HEK293 (cell line): ENCODE results near the gene OR52I2.

Experiments used
- CTCF ChIA-PET: fragments of 350-600 bp; formaldehyde crosslinking; extraction: SDS; loops from one replicate; lab custom pipeline; 2021; ENCODE audit warnings: antibody characterized with exemption; lab: Yijun Ruan, JAX
- POLR2A ChIA-PET: fragments of 300-600 bp; formaldehyde crosslinking; extraction: SDS; loops from one replicate; lab custom pipeline; 2020; ENCODE audit warnings: antibody characterized with exemption, inconsistent platforms; lab: Yijun Ruan, JAX
- H3K27ac ChIP-seq: fragments of 200-500 bp; sonication (Bioruptor generic); 2 replicates; pipeline ENCODE4 v1.5.1; 2014; ENCODE audit warnings: low read depth, low read length, control low read depth, inconsistent platforms; ENCODE audit errors: extremely low read depth
- H3K36me3 ChIP-seq, 2 experiments: fragments of 200-500 bp in 1 of 2; sonication (Bioruptor generic) in 1 of 2; 1 replicate in 1 of 2; 2 replicates in 1 of 2; pipeline ENCODE4 v1.5.1; 2014 to 2017; ENCODE audit warnings: inconsistent platforms in 2 of 2, low read length in 2 of 2; ENCODE audit not compliant: control insufficient read depth in 2 of 2, insufficient read depth in 1 of 2
- H3K4me1 ChIP-seq: fragments of 200-500 bp; sonication (Bioruptor generic); 2 replicates; pipeline ENCODE4 v1.5.1; 2014; ENCODE audit warnings: mild to moderate bottlenecking, low read length, inconsistent platforms; ENCODE audit not compliant: control insufficient read depth, insufficient read depth
- H3K4me3 ChIP-seq: 2 replicates; pipeline ENCODE4 v1.5.1; 2011; ENCODE audit warnings: low read depth, mild to moderate bottlenecking, control low read depth, low read length, moderate library complexity
- H3K9me3 ChIP-seq: fragments of 200-500 bp; sonication (Bioruptor generic); 2 replicates; pipeline ENCODE4 v1.5.1; 2014; ENCODE audit warnings: low read depth, low read length, inconsistent platforms; ENCODE audit not compliant: control insufficient read depth, insufficient read depth
- GLI2 ChIP-seq: fragments of 450-650 bp; formaldehyde crosslinking; IDR thresholded peaks from 2 replicates; pipeline ENCODE4; 2017; ENCODE audit warnings: missing biosample characterization, missing genetic modification characterization, low read depth, borderline replicate concordance
- HOXC10 ChIP-seq: sonication (generic); formaldehyde crosslinking; IDR thresholded peaks from 2 replicates; pipeline ENCODE4 v1.8.1; 2023; ENCODE audit warnings: mild to moderate bottlenecking, missing genetic modification reagents
- HOXD13 ChIP-seq: sonication (generic); formaldehyde crosslinking; IDR thresholded peaks from 2 replicates; pipeline ENCODE4 v1.8.0; 2022; ENCODE audit warnings: missing genetic modification reagents, borderline replicate concordance
- KLF1 ChIP-seq: fragments of 450-650 bp; formaldehyde crosslinking; IDR thresholded peaks from 2 replicates; pipeline ENCODE4 v1.5.1; 2016; ENCODE audit warnings: missing biosample characterization, missing genetic modification characterization
- KLF10 ChIP-seq: fragments of 450-650 bp; IDR thresholded peaks from 2 replicates; pipeline ENCODE4 v1.5.1; 2018; ENCODE audit warnings: missing biosample characterization, mild to moderate bottlenecking, missing genetic modification characterization
- KLF16 ChIP-seq: fragments of 450-650 bp; formaldehyde crosslinking; IDR thresholded peaks from 2 replicates; pipeline ENCODE4 v1.5.1; 2017; ENCODE audit warnings: missing biosample characterization, missing genetic modification characterization
- ZBTB17 ChIP-seq: fragments of 450-650 bp; formaldehyde crosslinking; IDR thresholded peaks from 2 replicates; pipeline ENCODE4 v1.5.1; 2016; ENCODE audit warnings: missing biosample characterization, missing genetic modification characterization
- ZFP37 ChIP-seq: fragments of 450-650 bp; formaldehyde crosslinking; IDR thresholded peaks from 2 replicates; pipeline ENCODE4 v1.5.1; 2016; ENCODE audit warnings: missing biosample characterization, missing genetic modification characterization
- ZNF114 ChIP-seq: fragments of 450-650 bp; formaldehyde crosslinking; IDR thresholded peaks from 2 replicates; pipeline ENCODE4 v1.5.0; 2017; ENCODE audit warnings: missing biosample characterization, missing genetic modification characterization
- ZNF350 ChIP-seq: fragments of 450-650 bp; formaldehyde crosslinking; IDR thresholded peaks from 2 replicates; pipeline ENCODE4 v1.5.0; 2017; ENCODE audit warnings: missing biosample characterization, mild to moderate bottlenecking, missing genetic modification characterization
- ZNF548 ChIP-seq: fragments of 450-650 bp; formaldehyde crosslinking; IDR thresholded peaks from 2 replicates; pipeline ENCODE4 v1.5.1; 2016; ENCODE audit warnings: missing biosample characterization, missing genetic modification characterization
- ZNF549 ChIP-seq: fragments of 450-650 bp; IDR thresholded peaks from 2 replicates; pipeline ENCODE4 v1.5.1; 2018; ENCODE audit warnings: missing biosample characterization, missing genetic modification characterization, mild to moderate bottlenecking, inconsistent platforms, moderate library complexity
- ZNF701 ChIP-seq: fragments of 450-650 bp; formaldehyde crosslinking; IDR thresholded peaks from 2 replicates; pipeline ENCODE4 v1.5.1; 2016; ENCODE audit warnings: missing biosample characterization, missing genetic modification characterization
- ZNF792 ChIP-seq: fragments of 450-650 bp; formaldehyde crosslinking; IDR thresholded peaks from 2 replicates; pipeline ENCODE4 v1.5.1; 2016; ENCODE audit warnings: missing biosample characterization, missing genetic modification characterization
- ZSCAN30 ChIP-seq: fragments of 450-650 bp; IDR thresholded peaks from 2 replicates; pipeline ENCODE4 v1.5.1; 2018; ENCODE audit warnings: missing biosample characterization, mild to moderate bottlenecking, missing genetic modification characterization, moderate library complexity
- TF ChIP-seq, protein P1 (sequence below): fragments of 450-650 bp; formaldehyde crosslinking; IDR thresholded peaks from 2 replicates; pipeline ENCODE4 v1.5.1; 2016; ENCODE audit warnings: missing biosample characterization, missing genetic modification characterization
- TF ChIP-seq, protein P2 (sequence below): fragments of 450-650 bp; formaldehyde crosslinking; IDR thresholded peaks from 2 replicates; pipeline ENCODE4 v1.5.1; 2016; ENCODE audit warnings: missing biosample characterization, missing genetic modification characterization, low read depth
- TF ChIP-seq, protein P3 (sequence below): fragments of 450-650 bp; formaldehyde crosslinking; IDR thresholded peaks from 2 replicates; pipeline ENCODE4 v1.5.1; 2016; ENCODE audit warnings: missing biosample characterization, missing genetic modification characterization
- TF ChIP-seq, protein P4 (sequence below): fragments of 450-650 bp; formaldehyde crosslinking; IDR thresholded peaks from 2 replicates; pipeline ENCODE4 v1.5.1; 2017; ENCODE audit warnings: missing biosample characterization, missing genetic modification characterization
- TF ChIP-seq, protein P5 (sequence below): fragments of 450-650 bp; formaldehyde crosslinking; IDR thresholded peaks from 2 replicates; pipeline ENCODE4 v1.5.1; 2016; ENCODE audit warnings: missing biosample characterization, missing genetic modification characterization
- TF ChIP-seq, protein P6 (sequence below): fragments of 450-650 bp; formaldehyde crosslinking; IDR thresholded peaks from 2 replicates; pipeline ENCODE4 v1.5.1; 2017; ENCODE audit warnings: missing biosample characterization, mild to moderate bottlenecking, missing genetic modification characterization, moderate library complexity

The OR52I2 gene

DNA sequence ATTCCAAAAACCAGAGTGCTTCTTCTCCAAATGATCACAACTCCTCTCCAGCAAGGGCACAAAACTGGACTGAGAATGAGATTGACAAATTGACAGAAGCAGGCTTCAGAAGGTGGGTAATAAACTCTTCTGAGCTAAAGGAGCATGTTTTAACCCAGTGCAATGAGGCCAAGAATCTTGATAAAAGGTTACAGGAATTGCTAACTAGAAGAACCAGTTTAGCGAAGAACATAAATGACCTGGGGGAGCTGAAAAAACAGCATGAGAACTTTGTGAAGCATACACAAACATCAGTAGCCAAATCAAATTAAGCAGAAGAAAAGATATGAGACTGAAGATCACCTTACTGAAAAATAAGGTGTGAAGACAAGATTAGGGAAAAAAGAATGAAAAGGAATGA, 21.1 kb upstream of the OR52I2 start:
- H3K9me3 ChIP-seq, result no peaks in the 10 kb centered on the region
- H3K27ac ChIP-seq, result no peak overlapping the region
- H3K36me3 ChIP-seq, result no peaks in the 10 kb centered on the region
- TF ChIP-seq ZNF701 (tag by site-specific recombination) (no peak), ZNF114 (tag by site-specific recombination) (no peak)
- TF ChIP-seq, protein P1, sequence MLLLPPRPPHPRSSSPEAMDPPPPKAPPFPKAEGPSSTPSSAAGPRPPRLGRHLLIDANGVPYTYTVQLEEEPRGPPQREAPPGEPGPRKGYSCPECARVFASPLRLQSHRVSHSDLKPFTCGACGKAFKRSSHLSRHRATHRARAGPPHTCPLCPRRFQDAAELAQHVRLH (tag by site-specific recombination), result no peak
- TF ChIP-seq, protein P2, sequence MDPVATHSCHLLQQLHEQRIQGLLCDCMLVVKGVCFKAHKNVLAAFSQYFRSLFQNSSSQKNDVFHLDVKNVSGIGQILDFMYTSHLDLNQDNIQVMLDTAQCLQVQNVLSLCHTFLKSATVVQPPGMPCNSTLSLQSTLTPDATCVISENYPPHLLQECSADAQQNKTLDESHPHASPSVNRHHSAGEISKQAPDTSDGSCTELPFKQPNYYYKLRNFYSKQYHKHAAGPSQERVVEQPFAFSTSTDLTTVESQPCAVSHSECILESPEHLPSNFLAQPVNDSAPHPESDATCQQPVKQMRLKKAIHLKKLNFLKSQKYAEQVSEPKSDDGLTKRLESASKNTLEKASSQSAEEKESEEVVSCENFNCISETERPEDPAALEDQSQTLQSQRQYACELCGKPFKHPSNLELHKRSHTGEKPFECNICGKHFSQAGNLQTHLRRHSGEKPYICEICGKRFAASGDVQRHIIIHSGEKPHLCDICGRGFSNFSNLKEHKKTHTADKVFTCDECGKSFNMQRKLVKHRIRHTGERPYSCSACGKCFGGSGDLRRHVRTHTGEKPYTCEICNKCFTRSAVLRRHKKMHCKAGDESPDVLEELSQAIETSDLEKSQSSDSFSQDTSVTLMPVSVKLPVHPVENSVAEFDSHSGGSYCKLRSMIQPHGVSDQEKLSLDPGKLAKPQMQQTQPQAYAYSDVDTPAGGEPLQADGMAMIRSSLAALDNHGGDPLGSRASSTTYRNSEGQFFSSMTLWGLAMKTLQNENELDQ, result no peak
- TF ChIP-seq, all 188 proteins: peak for 0
- CTCF ChIA-PET, result interaction anchor here (1.6 kb wide), 1 partner anchor 9 kb away, joined by 5 read pairs; no protein-coding TSS in a partner anchor
- H3K4me3 ChIP-seq, result no peak overlapping the region
- POLR2A ChIA-PET, result no interaction called here
- no peaks in the 10 kb centered on the region for H3K4me1 ChIP-seq

DNA sequence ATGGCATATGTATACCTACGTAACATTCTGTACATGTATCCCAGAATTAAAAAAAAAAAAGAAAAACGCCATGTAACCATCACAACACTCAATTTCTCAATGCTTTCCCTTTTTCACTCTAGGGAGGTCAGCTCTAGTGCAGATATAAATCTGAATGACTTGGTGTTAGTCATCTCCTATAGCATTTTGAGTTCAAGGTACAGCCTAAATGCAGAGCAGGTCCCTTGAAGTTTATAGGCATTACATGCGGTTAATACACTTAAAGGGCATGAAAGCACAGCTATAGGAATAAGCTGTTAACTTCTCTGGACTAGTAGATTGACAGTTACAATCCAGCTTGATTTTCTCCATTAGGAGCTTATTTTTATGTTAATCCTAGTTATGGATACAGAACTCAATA, 16.2 kb upstream of the OR52I2 start:
- CTCF ChIA-PET, result interaction anchor here (0.7 to 2.8 kb wide), 2 partner anchors 378 to 1630 kb away, joined by 5 to 16 read pairs; no protein-coding TSS in a partner anchor
- TF ChIP-seq ZNF549 (tag by site-specific recombination), result no peak
- TF ChIP-seq, all 188 proteins: peak for 0
- Histone ChIP-seq H3K36me3 (no peaks in the 10 kb centered on the region), H3K4me1 (no peaks in the 10 kb centered on the region), H3K9me3 (no peaks in the 10 kb centered on the region), H3K4me3 (no peak overlapping the region), H3K27ac (no peak overlapping the region)
- POLR2A ChIA-PET, result no interaction called here

DNA sequence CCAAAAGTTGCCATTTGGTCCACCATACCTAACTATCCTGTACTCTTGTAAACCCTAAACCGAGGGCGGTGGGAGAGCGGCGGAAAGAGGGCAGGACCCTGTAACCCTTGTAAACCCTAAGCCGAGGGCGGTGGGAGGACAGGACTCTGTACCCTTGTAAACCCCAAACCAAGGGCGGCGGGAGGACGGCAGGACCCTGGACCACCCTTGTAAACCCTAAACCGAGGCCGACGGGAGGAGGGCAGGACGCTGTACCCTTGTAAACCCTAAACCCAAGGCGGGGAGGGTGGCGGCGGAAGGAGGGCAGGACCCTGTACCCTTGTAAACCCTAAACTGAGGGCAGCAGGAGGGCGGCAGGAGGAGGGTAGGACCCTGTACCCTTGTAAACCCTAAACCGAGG, 12.5 kb upstream of the OR52I2 start:
- no peak overlapping the region for H3K4me3 ChIP-seq
- CTCF ChIA-PET, result interaction anchor here (0.7 to 0.9 kb wide), 2 partner anchors 76 to 1784 kb away, joined by 3 read pairs; no protein-coding TSS in a partner anchor
- TF ChIP-seq ZSCAN30 (tag by site-specific recombination) (no peak), KLF1 (no peak), ZFP37 (no peak), GLI2 (no peak), ZNF350 (tag by site-specific recombination) (no peak), KLF10 (tag by site-specific recombination) (no peak), HOXD13 (CRISPR knock-in tag) (no peak), ZNF548 (tag by site-specific recombination) (no peak), HOXC10 (CRISPR knock-in tag) (no peak), ZNF792 (no peak), ZBTB17 (tag by site-specific recombination) (no peak), KLF16 (no peak)
- TF ChIP-seq, protein P3, sequence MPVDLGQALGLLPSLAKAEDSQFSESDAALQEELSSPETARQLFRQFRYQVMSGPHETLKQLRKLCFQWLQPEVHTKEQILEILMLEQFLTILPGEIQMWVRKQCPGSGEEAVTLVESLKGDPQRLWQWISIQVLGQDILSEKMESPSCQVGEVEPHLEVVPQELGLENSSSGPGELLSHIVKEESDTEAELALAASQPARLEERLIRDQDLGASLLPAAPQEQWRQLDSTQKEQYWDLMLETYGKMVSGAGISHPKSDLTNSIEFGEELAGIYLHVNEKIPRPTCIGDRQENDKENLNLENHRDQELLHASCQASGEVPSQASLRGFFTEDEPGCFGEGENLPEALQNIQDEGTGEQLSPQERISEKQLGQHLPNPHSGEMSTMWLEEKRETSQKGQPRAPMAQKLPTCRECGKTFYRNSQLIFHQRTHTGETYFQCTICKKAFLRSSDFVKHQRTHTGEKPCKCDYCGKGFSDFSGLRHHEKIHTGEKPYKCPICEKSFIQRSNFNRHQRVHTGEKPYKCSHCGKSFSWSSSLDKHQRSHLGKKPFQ, result no peak
- TF ChIP-seq, protein P4, sequence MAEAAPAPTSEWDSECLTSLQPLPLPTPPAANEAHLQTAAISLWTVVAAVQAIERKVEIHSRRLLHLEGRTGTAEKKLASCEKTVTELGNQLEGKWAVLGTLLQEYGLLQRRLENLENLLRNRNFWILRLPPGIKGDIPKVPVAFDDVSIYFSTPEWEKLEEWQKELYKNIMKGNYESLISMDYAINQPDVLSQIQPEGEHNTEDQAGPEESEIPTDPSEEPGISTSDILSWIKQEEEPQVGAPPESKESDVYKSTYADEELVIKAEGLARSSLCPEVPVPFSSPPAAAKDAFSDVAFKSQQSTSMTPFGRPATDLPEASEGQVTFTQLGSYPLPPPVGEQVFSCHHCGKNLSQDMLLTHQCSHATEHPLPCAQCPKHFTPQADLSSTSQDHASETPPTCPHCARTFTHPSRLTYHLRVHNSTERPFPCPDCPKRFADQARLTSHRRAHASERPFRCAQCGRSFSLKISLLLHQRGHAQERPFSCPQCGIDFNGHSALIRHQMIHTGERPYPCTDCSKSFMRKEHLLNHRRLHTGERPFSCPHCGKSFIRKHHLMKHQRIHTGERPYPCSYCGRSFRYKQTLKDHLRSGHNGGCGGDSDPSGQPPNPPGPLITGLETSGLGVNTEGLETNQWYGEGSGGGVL (tag by site-specific recombination), result no peak
- TF ChIP-seq, protein P5, sequence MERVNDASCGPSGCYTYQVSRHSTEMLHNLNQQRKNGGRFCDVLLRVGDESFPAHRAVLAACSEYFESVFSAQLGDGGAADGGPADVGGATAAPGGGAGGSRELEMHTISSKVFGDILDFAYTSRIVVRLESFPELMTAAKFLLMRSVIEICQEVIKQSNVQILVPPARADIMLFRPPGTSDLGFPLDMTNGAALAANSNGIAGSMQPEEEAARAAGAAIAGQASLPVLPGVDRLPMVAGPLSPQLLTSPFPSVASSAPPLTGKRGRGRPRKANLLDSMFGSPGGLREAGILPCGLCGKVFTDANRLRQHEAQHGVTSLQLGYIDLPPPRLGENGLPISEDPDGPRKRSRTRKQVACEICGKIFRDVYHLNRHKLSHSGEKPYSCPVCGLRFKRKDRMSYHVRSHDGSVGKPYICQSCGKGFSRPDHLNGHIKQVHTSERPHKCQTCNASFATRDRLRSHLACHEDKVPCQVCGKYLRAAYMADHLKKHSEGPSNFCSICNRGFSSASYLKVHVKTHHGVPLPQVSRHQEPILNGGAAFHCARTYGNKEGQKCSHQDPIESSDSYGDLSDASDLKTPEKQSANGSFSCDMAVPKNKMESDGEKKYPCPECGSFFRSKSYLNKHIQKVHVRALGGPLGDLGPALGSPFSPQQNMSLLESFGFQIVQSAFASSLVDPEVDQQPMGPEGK (tag by site-specific recombination), result no peak
- TF ChIP-seq, protein P1 (tag by site-specific recombination), result no peak
- TF ChIP-seq, protein P6, sequence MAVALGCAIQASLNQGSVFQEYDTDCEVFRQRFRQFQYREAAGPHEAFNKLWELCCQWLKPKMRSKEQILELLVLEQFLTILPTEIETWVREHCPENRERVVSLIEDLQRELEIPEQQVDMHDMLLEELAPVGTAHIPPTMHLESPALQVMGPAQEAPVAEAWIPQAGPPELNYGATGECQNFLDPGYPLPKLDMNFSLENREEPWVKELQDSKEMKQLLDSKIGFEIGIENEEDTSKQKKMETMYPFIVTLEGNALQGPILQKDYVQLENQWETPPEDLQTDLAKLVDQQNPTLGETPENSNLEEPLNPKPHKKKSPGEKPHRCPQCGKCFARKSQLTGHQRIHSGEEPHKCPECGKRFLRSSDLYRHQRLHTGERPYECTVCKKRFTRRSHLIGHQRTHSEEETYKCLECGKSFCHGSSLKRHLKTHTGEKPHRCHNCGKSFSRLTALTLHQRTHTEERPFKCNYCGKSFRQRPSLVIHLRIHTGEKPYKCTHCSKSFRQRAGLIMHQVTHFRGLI (tag by site-specific recombination), result no peak

More for the DNA sequence above, 12.5 kb upstream of the OR52I2 start:
- no peaks in the 10 kb centered on the region for H3K4me1 ChIP-seq
- no peaks in the 10 kb centered on the region for H3K9me3 ChIP-seq
- H3K27ac ChIP-seq, result no peak overlapping the region
- POLR2A ChIA-PET, result no interaction called here
- no peaks in the 10 kb centered on the region for H3K36me3 ChIP-seq
